A204.1 (cell line): Measurements from ENCODE around the gene CCDC18.
"Not testable (repeated sequence)": the region's sequence is repeated elsewhere in the genome, so short reads cannot be mapped to it uniquely, and the experiment has no call there.

Source experiments
- FAIRE-seq: peaks from 2 replicates; lab custom pipeline; 2012; peaks lifted over from hg19 to GRCh38; lab: Jason Lieb, UNC

CCDC18 gene

GRCh38 chr1:93177991-93178390 is 2.5 kb upstream of the CCDC18 start:
- no peak for FAIRE-seq

GRCh38 chr1:93178418-93178817 is 2.1 kb upstream of the CCDC18 start:
- no peak for FAIRE-seq

GRCh38 chr1:93179886-93180722 is 420 bp upstream of the CCDC18 start, which contains the start of gene TMED5:
TSS of gene TMED5 (minus strand) at chr1:93180413. CDS start at chr1:93180242, 171 bp downstream.
- FAIRE-seq, result peak; percentile 95

- no peak for FAIRE-seq
Measured at GRCh38 chr1:93186667-93187066, 6.1 kb downstream of the CCDC18 start.

GRCh38 chr1:93190432-93190831 is 9.9 kb downstream of the CCDC18 start:
- FAIRE-seq, result no peak

- FAIRE-seq, result peak; percentile 46
Measured at GRCh38 chr1:93194231-93194990, 13.9 kb downstream of the CCDC18 start.

- peak; percentile 16 for FAIRE-seq
Measured at GRCh38 chr1:93196591-93196990, 16.1 kb downstream of the CCDC18 start.

GRCh38 chr1:93199150-93199549 is 18.6 kb downstream of the CCDC18 start:
- FAIRE-seq, result no peak

- no peak for FAIRE-seq
Measured at GRCh38 chr1:93200086-93200620, 19.6 kb downstream of the CCDC18 start.

- no peak for FAIRE-seq
Measured at GRCh38 chr1:93200714-93201113, 20.2 kb downstream of the CCDC18 start.

GRCh38 chr1:93205892-93206566 is 25.5 kb downstream of the CCDC18 start:
- FAIRE-seq, result peak; percentile 83

- no peak for FAIRE-seq
Measured at GRCh38 chr1:93206567-93206954, 26.0 kb downstream of the CCDC18 start.

- peak; percentile 6 for FAIRE-seq
Measured at GRCh38 chr1:93207211-93207610, 26.7 kb downstream of the CCDC18 start.

- FAIRE-seq, result no peak
Measured at GRCh38 chr1:93215322-93215721, 34.8 kb downstream of the CCDC18 start.

- no peak for FAIRE-seq
Measured at GRCh38 chr1:93219443-93219842, 38.9 kb downstream of the CCDC18 start.

- not testable (repeated sequence) for FAIRE-seq
Measured at GRCh38 chr1:93220716-93221115, 40.2 kb downstream of the CCDC18 start.

- no peak for FAIRE-seq
Measured at GRCh38 chr1:93221913-93222312, 41.4 kb downstream of the CCDC18 start.

GRCh38 chr1:93223023-93223675 is 42.6 kb downstream of the CCDC18 start:
- no peak for FAIRE-seq

GRCh38 chr1:93235261-93235660 is 54.7 kb downstream of the CCDC18 start:
- no peak for FAIRE-seq

GRCh38 chr1:93237021-93237420 is 56.5 kb downstream of the CCDC18 start:
- no peak for FAIRE-seq

- FAIRE-seq, result no peak
Measured at GRCh38 chr1:93238425-93238824, 57.9 kb downstream of the CCDC18 start.

- FAIRE-seq, result no peak
Measured at GRCh38 chr1:93239863-93240262, 59.3 kb downstream of the CCDC18 start.
